Progenitor cell of endocrine pancreas (in vitro differentiated cells): ENCODE data around the gene CPOX. TPM values are rescaled to one million over a fixed set of nuclear protein-coding genes. Genes with fewer than 3 reads are reported as not detected.
A peak's percentile ranks its signal among the peaks of the same experiment; 100 is the strongest.

ENCODE experiments used
- DNase-seq: peaks from one replicate; pipeline ENCODE4 v3.0.0; 2021; ENCODE audit warnings: low spot score; ENCODE audit not compliant: unreplicated experiment
- H3K27ac Mint-ChIP-seq: 2 replicates; pipeline ENCODE4 v1.8.0; 2021; ENCODE audit warnings: mild to moderate bottlenecking, moderate library complexity, mixed read lengths
- H3K27me3 Mint-ChIP-seq: 2 replicates; pipeline ENCODE4 v1.8.0; 2021; ENCODE audit warnings: mixed read lengths
- H3K36me3 Mint-ChIP-seq: 2 replicates; pipeline ENCODE4 v1.8.0; 2022; ENCODE audit warnings: mixed read lengths; ENCODE audit not compliant: insufficient read depth
- H3K4me1 Mint-ChIP-seq: 2 replicates; pipeline ENCODE4 v1.8.0; 2021; ENCODE audit warnings: low read depth, mixed read lengths
- H3K4me3 Mint-ChIP-seq: 2 replicates; pipeline ENCODE4 v1.8.0; 2021; ENCODE audit warnings: low read depth, mild to moderate bottlenecking, moderate library complexity, mixed read lengths
- H3K9me3 Mint-ChIP-seq: 2 replicates; pipeline ENCODE4 v1.8.0; 2021; ENCODE audit warnings: low read depth, mixed read lengths
- total RNA-seq: library from RNA; stranded (reverse); gene quantifications from 2 replicates; pipeline ENCODE4 v1.2.1, GENCODE V29; 2021
- TF ChIP-seq, protein P1 (sequence below): fragments of 200-600 bp; sonication (generic); IDR thresholded peaks from one replicate; pipeline ENCODE4 v1.5.0; 2021; ENCODE audit warnings: antibody characterized with exemption, mild to moderate bottlenecking; ENCODE audit not compliant: unreplicated experiment

The CPOX gene
- total RNA-seq, 1 donor from 2014 or later = 24.4 TPM

DNA sequence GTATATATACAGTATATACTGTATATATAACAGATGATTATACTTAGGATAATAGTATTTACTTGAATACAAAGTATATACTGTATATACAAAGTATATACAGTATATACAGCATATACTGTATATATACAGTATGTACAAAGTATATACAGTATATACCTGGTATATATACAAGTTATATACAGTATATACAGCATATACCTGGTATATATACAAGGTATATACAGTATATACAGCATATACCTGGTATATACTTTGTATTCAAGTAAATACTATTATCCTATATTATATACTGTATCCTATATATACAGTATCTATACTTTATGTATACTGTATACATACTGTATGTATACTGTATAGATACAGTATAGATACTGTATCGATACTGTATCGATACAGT, 14.6 kb upstream of the CPOX start:
- Mint-ChIP-seq H3K27ac (no peak overlapping the region), H3K9me3 (peaks cover 11% of the 10 kb centered on the region), H3K36me3 (no peaks in the 10 kb centered on the region), H3K4me3 (no peak overlapping the region), H3K27me3 (no peaks in the 10 kb centered on the region), H3K4me1 (no peaks in the 10 kb centered on the region)
- DNase-seq = no peak
- TF ChIP-seq, protein P1, sequence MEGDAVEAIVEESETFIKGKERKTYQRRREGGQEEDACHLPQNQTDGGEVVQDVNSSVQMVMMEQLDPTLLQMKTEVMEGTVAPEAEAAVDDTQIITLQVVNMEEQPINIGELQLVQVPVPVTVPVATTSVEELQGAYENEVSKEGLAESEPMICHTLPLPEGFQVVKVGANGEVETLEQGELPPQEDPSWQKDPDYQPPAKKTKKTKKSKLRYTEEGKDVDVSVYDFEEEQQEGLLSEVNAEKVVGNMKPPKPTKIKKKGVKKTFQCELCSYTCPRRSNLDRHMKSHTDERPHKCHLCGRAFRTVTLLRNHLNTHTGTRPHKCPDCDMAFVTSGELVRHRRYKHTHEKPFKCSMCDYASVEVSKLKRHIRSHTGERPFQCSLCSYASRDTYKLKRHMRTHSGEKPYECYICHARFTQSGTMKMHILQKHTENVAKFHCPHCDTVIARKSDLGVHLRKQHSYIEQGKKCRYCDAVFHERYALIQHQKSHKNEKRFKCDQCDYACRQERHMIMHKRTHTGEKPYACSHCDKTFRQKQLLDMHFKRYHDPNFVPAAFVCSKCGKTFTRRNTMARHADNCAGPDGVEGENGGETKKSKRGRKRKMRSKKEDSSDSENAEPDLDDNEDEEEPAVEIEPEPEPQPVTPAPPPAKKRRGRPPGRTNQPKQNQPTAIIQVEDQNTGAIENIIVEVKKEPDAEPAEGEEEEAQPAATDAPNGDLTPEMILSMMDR = no peak

DNA sequence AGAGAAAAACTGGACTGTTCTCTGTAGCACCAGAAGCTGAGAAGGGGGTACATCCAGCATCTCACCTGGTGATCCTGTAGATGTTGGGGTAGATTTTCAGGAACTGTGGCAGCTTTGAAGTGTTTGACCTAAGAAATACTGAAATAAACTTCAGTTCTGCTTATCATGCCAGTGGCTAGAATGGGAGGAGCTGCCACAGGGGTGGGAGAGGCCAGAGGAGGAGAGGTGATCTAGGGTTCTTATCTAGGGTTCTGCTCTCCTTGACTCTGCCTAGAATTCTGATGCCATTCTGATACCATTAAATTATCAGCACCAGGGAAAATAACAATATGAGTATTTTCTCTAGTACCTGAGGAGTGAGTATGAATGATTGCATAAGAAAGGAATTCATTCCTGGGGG, 10.2 kb upstream of the CPOX start:
- H3K4me3 Mint-ChIP-seq = no peak overlapping the region
- TF ChIP-seq, protein P1 = no peak
- no peaks in the 10 kb centered on the region for H3K36me3 Mint-ChIP-seq
- no peaks in the 10 kb centered on the region for H3K4me1 Mint-ChIP-seq
- H3K9me3 Mint-ChIP-seq = peaks cover 3% of the 10 kb centered on the region
- no peak overlapping the region for H3K27ac Mint-ChIP-seq
- H3K27me3 Mint-ChIP-seq = no peaks in the 10 kb centered on the region
- no peak for DNase-seq

DNA sequence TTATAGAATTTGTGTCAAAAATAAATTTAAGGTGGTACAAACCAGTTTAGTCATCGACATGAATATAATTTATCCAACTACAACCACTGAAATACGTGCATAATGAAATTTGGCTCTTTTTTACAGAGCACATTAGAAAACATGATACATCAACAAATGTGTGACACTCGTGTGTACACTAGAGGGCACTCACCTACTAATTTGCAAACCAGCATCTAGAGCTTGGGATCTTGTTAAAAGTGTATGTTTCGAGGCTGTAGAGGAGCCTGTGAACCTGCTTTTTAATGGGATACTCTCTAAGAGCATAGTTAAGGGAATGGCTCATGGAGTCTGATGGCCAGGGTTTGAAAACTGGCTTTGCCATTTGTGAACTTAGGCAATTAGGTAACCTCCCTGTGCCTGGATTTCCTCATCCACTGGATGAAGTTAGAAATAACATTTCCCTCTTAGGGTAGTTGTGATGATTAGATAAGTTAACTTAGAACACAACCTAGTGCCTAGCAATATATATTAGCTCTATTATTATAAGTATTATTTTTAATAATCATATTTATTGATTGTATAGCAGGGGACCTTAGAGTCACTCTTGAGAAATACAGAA, 8.8 kb upstream of the CPOX start:
- Mint-ChIP-seq H3K9me3 (peaks cover under 1% of the 10 kb centered on the region), H3K27me3 (no peaks in the 10 kb centered on the region), H3K27ac (no peak overlapping the region), H3K36me3 (no peaks in the 10 kb centered on the region), H3K4me3 (no peak overlapping the region), H3K4me1 (peaks cover 3% of the 10 kb centered on the region)
- TF ChIP-seq, protein P1 = peak; percentile 86
- DNase-seq = no peak

DNA sequence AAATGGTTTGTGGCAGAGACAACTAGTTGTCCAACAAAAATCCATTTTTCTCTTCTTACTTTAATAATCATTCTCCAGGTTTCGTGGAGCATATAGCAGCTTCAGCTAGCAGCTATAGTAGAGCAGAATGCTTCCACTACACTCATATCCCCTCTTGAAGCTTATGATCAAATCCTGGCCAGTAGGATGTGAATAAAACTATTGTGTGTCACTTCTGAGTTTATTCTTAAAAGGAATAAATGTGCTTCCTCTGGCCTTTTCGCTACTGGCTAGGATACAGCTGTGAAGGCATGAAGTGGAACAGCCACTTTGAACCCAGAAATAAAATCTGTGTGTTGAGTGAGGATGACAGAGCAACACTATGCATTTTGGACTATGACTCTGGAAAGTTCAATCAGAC, 7.8 kb upstream of the CPOX start:
- Mint-ChIP-seq H3K27me3 (no peaks in the 10 kb centered on the region), H3K27ac (no peak overlapping the region), H3K9me3 (no peaks in the 10 kb centered on the region), H3K4me1 (peaks cover 3% of the 10 kb centered on the region), H3K36me3 (no peaks in the 10 kb centered on the region), H3K4me3 (no peak overlapping the region)
- TF ChIP-seq, protein P1 = no peak
- no peak for DNase-seq

DNA sequence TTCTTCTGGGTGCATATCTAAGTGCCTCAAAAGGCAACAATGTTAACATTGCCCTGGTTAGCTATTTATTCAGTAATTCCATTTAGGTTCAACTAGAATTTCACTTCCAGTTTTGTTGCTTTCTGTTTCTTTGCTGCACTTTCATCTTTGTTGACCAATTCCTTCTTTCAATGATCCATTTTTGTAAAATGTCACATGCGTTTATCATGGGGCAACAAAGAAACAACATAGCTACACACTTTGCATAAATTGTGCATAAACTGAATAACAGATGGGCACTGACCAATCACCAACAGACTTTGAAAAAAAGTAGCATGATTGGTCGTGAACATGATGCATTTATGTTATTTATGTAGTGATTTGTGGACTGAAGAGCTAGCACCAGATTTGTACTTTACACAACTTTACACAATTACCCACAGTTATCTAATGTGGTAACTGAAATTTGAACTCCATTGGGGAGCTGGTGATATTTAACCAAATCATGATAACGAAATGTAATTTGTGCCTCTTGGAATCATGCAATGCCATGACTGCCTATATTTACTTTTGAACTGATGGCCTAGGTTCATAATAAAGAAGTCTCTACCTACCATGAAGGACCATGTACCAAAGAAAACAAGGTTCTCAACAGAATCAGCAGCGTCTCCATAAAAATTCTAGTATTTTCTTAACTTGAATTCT, 7.1 kb upstream of the CPOX start:
- Mint-ChIP-seq H3K27me3 (no peaks in the 10 kb centered on the region), H3K4me1 (peaks cover 3% of the 10 kb centered on the region), H3K27ac (no peak overlapping the region), H3K36me3 (no peaks in the 10 kb centered on the region), H3K4me3 (no peak overlapping the region), H3K9me3 (no peaks in the 10 kb centered on the region)
- DNase-seq = no peak
- TF ChIP-seq, protein P1 = no peak
